SK-N-SH (cell line): Measurements from ENCODE around the gene PLEKHG3. TPM values are rescaled to one million over a fixed set of nuclear protein-coding genes. Genes with fewer than 3 reads are reported as not detected.

Source experiments
- CTCF ChIA-PET: fragments of 300-600, 350-600 bp; formaldehyde crosslinking; extraction: SDS; loops from one replicate; lab custom pipeline; 2021; lab: Yijun Ruan, JAX
- POLR2A ChIA-PET: fragments of 350-600 bp; sonication (Branson Sonifier 250); formaldehyde crosslinking; extraction: SDS; loops from one replicate; lab custom pipeline; 2020; ENCODE audit warnings: antibody characterized with exemption, inconsistent platforms; lab: Yijun Ruan, JAX
- DNase-seq: peaks from one replicate; pipeline ENCODE4 v3.0.0; 2012
- H2AFZ ChIP-seq: fragments of 200-600 bp; sonication (generic); 2 replicates; pipeline ENCODE4 v1.8.1; 2016; ENCODE audit warnings: antibody characterized with exemption, mild to moderate bottlenecking, low read depth
- H3F3A ChIP-seq: fragments of 200-600 bp; sonication (generic); replicated peaks from 2 replicates; pipeline ENCODE3; 2016; ENCODE audit warnings: antibody characterized with exemption, mild to moderate bottlenecking; ENCODE audit not compliant: insufficient read depth
- H3K27ac ChIP-seq, 2 experiments: fragments of 200-500 bp in 1 of 2; fragments of 200-600 bp in 1 of 2; sonication (Bioruptor generic) in 1 of 2; sonication (generic), shearing (Covaris generic) in 1 of 2; 2 replicates each; pipeline versions ENCODE4 v1.5.1 to v1.6.1; 2014 to 2016; ENCODE audit warnings: low read depth in 2 of 2, inconsistent platforms in 1 of 2, low read length in 1 of 2, mild to moderate bottlenecking in 1 of 2, mixed read lengths in 1 of 2
- H3K27me3 ChIP-seq: fragments of 200-600 bp; sonication (generic), shearing (Covaris generic); 2 replicates; pipeline ENCODE4 v1.6.1; 2016; ENCODE audit warnings: mixed run types; ENCODE audit not compliant: insufficient read depth
- H3K36me3 ChIP-seq, 2 experiments: fragments of 200-500 bp in 1 of 2; fragments of 200-600 bp in 1 of 2; sonication (Bioruptor generic) in 1 of 2; sonication (generic) in 1 of 2; replicated peaks in 1 of 2; 2 replicates each; pipeline versions ENCODE3 to v1.5.1; 2014 to 2016; ENCODE audit warnings: low read length in 1 of 2, mild to moderate bottlenecking in 1 of 2; ENCODE audit not compliant: insufficient read depth in 2 of 2, control insufficient read depth in 1 of 2
- H3K4me1 ChIP-seq, 2 experiments: fragments of 200-500 bp in 1 of 2; fragments of 200-600 bp in 1 of 2; sonication (Bioruptor generic) in 1 of 2; sonication (generic), shearing (Covaris generic) in 1 of 2; 2 replicates each; pipeline versions ENCODE4 v1.5.1 to v1.6.1; 2014 to 2016; ENCODE audit warnings: low read depth in 1 of 2, low read length in 1 of 2, mixed run types in 1 of 2; ENCODE audit not compliant: insufficient read depth in 2 of 2, control insufficient read depth in 1 of 2
- H3K4me2 ChIP-seq: fragments of 200-600 bp; sonication (generic), shearing (Covaris generic); 2 replicates; pipeline ENCODE4 v1.6.1; 2017; ENCODE audit warnings: mixed run types
- H3K4me3 ChIP-seq, 2 experiments: fragments of 200-500 bp in 1 of 2; fragments of 200-600 bp in 1 of 2; sonication (Bioruptor generic) in 1 of 2; sonication (generic), shearing (Covaris generic) in 1 of 2; 2 replicates each; pipeline versions ENCODE4 v1.5.1 to v1.8.1; 2014 to 2016; ENCODE audit warnings: low read depth in 2 of 2, inconsistent platforms in 1 of 2, low read length in 1 of 2, mild to moderate bottlenecking in 1 of 2, mixed read lengths in 1 of 2, moderate library complexity in 1 of 2
- H3K79me2 ChIP-seq: fragments of 200-600 bp; sonication (generic); 2 replicates; pipeline ENCODE4 v1.8.1; 2017; ENCODE audit warnings: mild to moderate bottlenecking; ENCODE audit not compliant: insufficient read depth
- H3K9ac ChIP-seq: fragments of 200-600 bp; sonication (generic); 2 replicates; pipeline ENCODE4 v1.6.1; 2017; ENCODE audit warnings: mixed run types
- H3K9me2 ChIP-seq: fragments of 200-600 bp; sonication (generic); 2 replicates; pipeline ENCODE4 v1.6.1; 2017; ENCODE audit warnings: mixed run types
- H3K9me3 ChIP-seq: fragments of 200-600 bp; sonication (generic); 2 replicates; pipeline ENCODE4 v1.6.1; 2017; ENCODE audit warnings: mixed run types, mild to moderate bottlenecking, moderate library complexity
- H4K20me1 ChIP-seq: fragments of 200-600 bp; sonication (generic); 2 replicates; pipeline ENCODE4 v1.6.1; 2017; ENCODE audit warnings: mild to moderate bottlenecking, mixed run types; ENCODE audit not compliant: insufficient read depth
- CHD2 ChIP-seq: fragments of 150-350 bp; IDR thresholded peaks from 2 replicates; pipeline ENCODE4 v1.6.1; 2018; ENCODE audit warnings: low read length; ENCODE audit not compliant: partially characterized antibody
- EP300 ChIP-seq, 2 experiments: IDR thresholded peaks; 2 replicates each; pipeline versions ENCODE4 v1.4.0 to v1.6.1; 2012; ENCODE audit warnings: borderline replicate concordance in 1 of 2, low read depth in 1 of 2, low read length in 1 of 2
- FOSL2 ChIP-seq: IDR thresholded peaks from 2 replicates; pipeline ENCODE4 v1.4.0; 2012; ENCODE audit warnings: low read depth, mild to moderate bottlenecking, moderate library complexity, borderline replicate concordance
- FOXM1 ChIP-seq: IDR thresholded peaks from 2 replicates; pipeline ENCODE4 v1.4.0; 2012; ENCODE audit warnings: low read depth, mild to moderate bottlenecking
- GATA2 ChIP-seq: sonication (generic); formaldehyde crosslinking; IDR thresholded peaks from 2 replicates; pipeline ENCODE4 v1.5.0; 2020; ENCODE audit warnings: mild to moderate bottlenecking, missing genetic modification reagents
- JUND ChIP-seq: IDR thresholded peaks from 2 replicates; pipeline ENCODE4 v1.4.0; 2012
- MXI1 ChIP-seq: IDR thresholded peaks from 2 replicates; pipeline ENCODE4 v1.6.1; 2012; ENCODE audit warnings: mild to moderate bottlenecking, low read depth, low read length, improper control_type of control experiment
- NRF1 ChIP-seq: IDR thresholded peaks from 2 replicates; pipeline ENCODE4 v1.6.1; 2012; ENCODE audit warnings: low read depth, mild to moderate bottlenecking, low read length
- RAD21 ChIP-seq: IDR thresholded peaks from 2 replicates; pipeline ENCODE4 v1.6.1; 2012; ENCODE audit warnings: mild to moderate bottlenecking, low read length
- RCOR1 ChIP-seq: fragments of 150-350 bp; IDR thresholded peaks from 2 replicates; pipeline ENCODE4 v1.6.1; 2017; ENCODE audit warnings: antibody characterized with exemption, low read length
- RXRA ChIP-seq: IDR thresholded peaks from 2 replicates; pipeline ENCODE4 v1.4.0; 2012; ENCODE audit warnings: low read depth, mild to moderate bottlenecking, borderline replicate concordance
- TEAD4 ChIP-seq: IDR thresholded peaks from 2 replicates; pipeline ENCODE4 v1.4.0; 2012; ENCODE audit warnings: mild to moderate bottlenecking, borderline replicate concordance; ENCODE audit not compliant: insufficient read depth
- WGBS: methylation state at CpG from one replicate; pipeline ENCODE4 v1.1.6; 2017; ENCODE audit warnings: low lambda C conversion rate; 5-methylcytosine and 5-hydroxymethylcytosine counted together
- polyA plus RNA-seq, 3 experiments: library from polyadenylated mRNA; depleted of rRNA; stranded (reverse); fragments of >200 nt; gene quantifications; 2 replicates each; pipeline ENCODE4 v1.2.3, GENCODE V29; 2012
- TF ChIP-seq, protein P1 (sequence below): IDR thresholded peaks from 2 replicates; pipeline ENCODE4 v1.4.0; 2012; ENCODE audit warnings: low read depth, borderline replicate concordance
- TF ChIP-seq, protein P2 (sequence below): fragments of 150-350 bp; IDR thresholded peaks from 2 replicates; pipeline ENCODE4 v1.6.1; 2017; ENCODE audit warnings: antibody characterized with exemption, low read length, low read depth, borderline replicate concordance
- TF ChIP-seq, protein P3 (sequence below): fragments of 150-350 bp; IDR thresholded peaks from 2 replicates; pipeline ENCODE4 v1.6.1; 2016; ENCODE audit warnings: mild to moderate bottlenecking, low read depth, low read length
- TF ChIP-seq, protein P4 (sequence below): fragments of 200-600 bp; sonication (generic); IDR thresholded peaks from 2 replicates; pipeline ENCODE4 v1.6.1; 2017; ENCODE audit warnings: antibody characterized with exemption, mild to moderate bottlenecking, moderate library complexity
- TF ChIP-seq, protein P5 (sequence below): IDR thresholded peaks from 2 replicates; pipeline ENCODE4 v1.6.1; 2012; ENCODE audit warnings: mild to moderate bottlenecking, low read depth, low read length, moderate library complexity
- TF ChIP-seq, protein P6 (sequence below): IDR thresholded peaks from 2 replicates; pipeline ENCODE4 v1.4.0; 2012; ENCODE audit warnings: low read depth

PLEKHG3 gene
- polyA plus RNA-seq, 1 of the 3 experiments (the other 2 are of a cell fraction) = 5.1 TPM

DNA sequence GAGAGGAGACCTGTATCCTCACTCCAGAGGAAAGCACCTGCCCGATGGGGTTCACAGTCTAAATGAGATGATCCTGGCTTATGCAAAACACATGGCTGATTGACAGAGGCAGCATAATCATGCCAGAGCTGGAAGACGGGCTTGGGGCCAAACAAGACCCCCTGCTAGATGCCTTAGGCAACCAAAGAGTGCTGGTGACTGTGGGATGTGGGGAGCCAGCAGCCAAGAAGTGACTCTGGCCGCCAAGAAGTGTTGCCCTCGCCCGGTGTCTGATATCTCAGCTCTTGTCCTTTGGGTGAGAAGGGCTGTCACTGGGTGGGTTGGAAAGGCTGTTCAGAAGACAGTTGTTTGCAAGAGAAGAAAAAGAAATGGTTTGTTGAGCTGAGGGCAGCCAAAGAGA, 56.7 kb downstream of the PLEKHG3 start:
- H3K9ac ChIP-seq = no peak overlapping the region
- H3K9me3 ChIP-seq = no peaks in the 10 kb centered on the region
- ChIA-PET POLR2A (interaction anchor here (2.3 kb wide), 1 partner anchor 132 kb away, joined by 8 read pairs; no protein-coding TSS in a partner anchor), CTCF (interaction anchor here (0.5 to 5.0 kb wide), 18 partner anchors 10 to 174 kb away, joined by 3 to 33 read pairs (median 4); no protein-coding TSS in a partner anchor)
- no peaks in the 10 kb centered on the region for H3K79me2 ChIP-seq
- no peak overlapping the region for H3K4me3 ChIP-seq
- H3K4me1 ChIP-seq = peaks cover 43 to 78% of the 10 kb centered on the region in 2 experiments
- peaks cover 4% of the 10 kb centered on the region for H3F3A ChIP-seq
- no peaks in the 10 kb centered on the region for H3K36me3 ChIP-seq
- no peak overlapping the region for H3K4me2 ChIP-seq
- H3K27ac ChIP-seq = peak overlapping the region in 1 of 2 experiments; percentile 99; a peak in 2 of 4 replicates
- H4K20me1 ChIP-seq = no peaks in the 10 kb centered on the region
- H3K27me3 ChIP-seq = no peaks in the 10 kb centered on the region
- no peak overlapping the region for H2AFZ ChIP-seq
- H3K9me2 ChIP-seq = no peaks in the 10 kb centered on the region
- WGBS = 57% methylated on average over 5 of the region's 5 CpGs
- TF ChIP-seq CHD2 (no peak), MXI1 (no peak), NRF1 (no peak), TEAD4 (no peak), JUND (no peak), FOSL2 (no peak), EP300 (IDR thresholded peaks at IDR 0.05; ENCODE audit: borderline replicate concordance in 1 of 2, low read depth in 1 of 2, low read length in 1 of 2) (no peak), FOXM1 (no peak), RAD21 (no peak), GATA2 (no peak), RCOR1 (no peak), RXRA (no peak)
- TF ChIP-seq, protein P1, sequence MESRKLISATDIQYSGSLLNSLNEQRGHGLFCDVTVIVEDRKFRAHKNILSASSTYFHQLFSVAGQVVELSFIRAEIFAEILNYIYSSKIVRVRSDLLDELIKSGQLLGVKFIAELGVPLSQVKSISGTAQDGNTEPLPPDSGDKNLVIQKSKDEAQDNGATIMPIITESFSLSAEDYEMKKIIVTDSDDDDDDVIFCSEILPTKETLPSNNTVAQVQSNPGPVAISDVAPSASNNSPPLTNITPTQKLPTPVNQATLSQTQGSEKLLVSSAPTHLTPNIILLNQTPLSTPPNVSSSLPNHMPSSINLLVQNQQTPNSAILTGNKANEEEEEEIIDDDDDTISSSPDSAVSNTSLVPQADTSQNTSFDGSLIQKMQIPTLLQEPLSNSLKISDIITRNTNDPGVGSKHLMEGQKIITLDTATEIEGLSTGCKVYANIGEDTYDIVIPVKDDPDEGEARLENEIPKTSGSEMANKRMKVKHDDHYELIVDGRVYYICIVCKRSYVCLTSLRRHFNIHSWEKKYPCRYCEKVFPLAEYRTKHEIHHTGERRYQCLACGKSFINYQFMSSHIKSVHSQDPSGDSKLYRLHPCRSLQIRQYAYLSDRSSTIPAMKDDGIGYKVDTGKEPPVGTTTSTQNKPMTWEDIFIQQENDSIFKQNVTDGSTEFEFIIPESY = no peak
- TF ChIP-seq, protein P2, sequence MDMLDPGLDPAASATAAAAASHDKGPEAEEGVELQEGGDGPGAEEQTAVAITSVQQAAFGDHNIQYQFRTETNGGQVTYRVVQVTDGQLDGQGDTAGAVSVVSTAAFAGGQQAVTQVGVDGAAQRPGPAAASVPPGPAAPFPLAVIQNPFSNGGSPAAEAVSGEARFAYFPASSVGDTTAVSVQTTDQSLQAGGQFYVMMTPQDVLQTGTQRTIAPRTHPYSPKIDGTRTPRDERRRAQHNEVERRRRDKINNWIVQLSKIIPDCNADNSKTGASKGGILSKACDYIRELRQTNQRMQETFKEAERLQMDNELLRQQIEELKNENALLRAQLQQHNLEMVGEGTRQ = no peak
- TF ChIP-seq, protein P3, sequence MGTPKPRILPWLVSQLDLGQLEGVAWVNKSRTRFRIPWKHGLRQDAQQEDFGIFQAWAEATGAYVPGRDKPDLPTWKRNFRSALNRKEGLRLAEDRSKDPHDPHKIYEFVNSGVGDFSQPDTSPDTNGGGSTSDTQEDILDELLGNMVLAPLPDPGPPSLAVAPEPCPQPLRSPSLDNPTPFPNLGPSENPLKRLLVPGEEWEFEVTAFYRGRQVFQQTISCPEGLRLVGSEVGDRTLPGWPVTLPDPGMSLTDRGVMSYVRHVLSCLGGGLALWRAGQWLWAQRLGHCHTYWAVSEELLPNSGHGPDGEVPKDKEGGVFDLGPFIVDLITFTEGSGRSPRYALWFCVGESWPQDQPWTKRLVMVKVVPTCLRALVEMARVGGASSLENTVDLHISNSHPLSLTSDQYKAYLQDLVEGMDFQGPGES = no peak
- TF ChIP-seq, protein P4, sequence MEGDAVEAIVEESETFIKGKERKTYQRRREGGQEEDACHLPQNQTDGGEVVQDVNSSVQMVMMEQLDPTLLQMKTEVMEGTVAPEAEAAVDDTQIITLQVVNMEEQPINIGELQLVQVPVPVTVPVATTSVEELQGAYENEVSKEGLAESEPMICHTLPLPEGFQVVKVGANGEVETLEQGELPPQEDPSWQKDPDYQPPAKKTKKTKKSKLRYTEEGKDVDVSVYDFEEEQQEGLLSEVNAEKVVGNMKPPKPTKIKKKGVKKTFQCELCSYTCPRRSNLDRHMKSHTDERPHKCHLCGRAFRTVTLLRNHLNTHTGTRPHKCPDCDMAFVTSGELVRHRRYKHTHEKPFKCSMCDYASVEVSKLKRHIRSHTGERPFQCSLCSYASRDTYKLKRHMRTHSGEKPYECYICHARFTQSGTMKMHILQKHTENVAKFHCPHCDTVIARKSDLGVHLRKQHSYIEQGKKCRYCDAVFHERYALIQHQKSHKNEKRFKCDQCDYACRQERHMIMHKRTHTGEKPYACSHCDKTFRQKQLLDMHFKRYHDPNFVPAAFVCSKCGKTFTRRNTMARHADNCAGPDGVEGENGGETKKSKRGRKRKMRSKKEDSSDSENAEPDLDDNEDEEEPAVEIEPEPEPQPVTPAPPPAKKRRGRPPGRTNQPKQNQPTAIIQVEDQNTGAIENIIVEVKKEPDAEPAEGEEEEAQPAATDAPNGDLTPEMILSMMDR = no peak
- TF ChIP-seq, protein P5, sequence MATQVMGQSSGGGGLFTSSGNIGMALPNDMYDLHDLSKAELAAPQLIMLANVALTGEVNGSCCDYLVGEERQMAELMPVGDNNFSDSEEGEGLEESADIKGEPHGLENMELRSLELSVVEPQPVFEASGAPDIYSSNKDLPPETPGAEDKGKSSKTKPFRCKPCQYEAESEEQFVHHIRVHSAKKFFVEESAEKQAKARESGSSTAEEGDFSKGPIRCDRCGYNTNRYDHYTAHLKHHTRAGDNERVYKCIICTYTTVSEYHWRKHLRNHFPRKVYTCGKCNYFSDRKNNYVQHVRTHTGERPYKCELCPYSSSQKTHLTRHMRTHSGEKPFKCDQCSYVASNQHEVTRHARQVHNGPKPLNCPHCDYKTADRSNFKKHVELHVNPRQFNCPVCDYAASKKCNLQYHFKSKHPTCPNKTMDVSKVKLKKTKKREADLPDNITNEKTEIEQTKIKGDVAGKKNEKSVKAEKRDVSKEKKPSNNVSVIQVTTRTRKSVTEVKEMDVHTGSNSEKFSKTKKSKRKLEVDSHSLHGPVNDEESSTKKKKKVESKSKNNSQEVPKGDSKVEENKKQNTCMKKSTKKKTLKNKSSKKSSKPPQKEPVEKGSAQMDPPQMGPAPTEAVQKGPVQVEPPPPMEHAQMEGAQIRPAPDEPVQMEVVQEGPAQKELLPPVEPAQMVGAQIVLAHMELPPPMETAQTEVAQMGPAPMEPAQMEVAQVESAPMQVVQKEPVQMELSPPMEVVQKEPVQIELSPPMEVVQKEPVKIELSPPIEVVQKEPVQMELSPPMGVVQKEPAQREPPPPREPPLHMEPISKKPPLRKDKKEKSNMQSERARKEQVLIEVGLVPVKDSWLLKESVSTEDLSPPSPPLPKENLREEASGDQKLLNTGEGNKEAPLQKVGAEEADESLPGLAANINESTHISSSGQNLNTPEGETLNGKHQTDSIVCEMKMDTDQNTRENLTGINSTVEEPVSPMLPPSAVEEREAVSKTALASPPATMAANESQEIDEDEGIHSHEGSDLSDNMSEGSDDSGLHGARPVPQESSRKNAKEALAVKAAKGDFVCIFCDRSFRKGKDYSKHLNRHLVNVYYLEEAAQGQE = no peak
- TF ChIP-seq, protein P6, sequence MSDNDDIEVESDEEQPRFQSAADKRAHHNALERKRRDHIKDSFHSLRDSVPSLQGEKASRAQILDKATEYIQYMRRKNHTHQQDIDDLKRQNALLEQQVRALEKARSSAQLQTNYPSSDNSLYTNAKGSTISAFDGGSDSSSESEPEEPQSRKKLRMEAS = no peak
- DNase-seq = no peak
